ENCODE results near the gene SOHLH1. TPM values are rescaled to one million over a fixed set of nuclear protein-coding genes. Genes with fewer than 3 reads are reported as not detected.

Gene SOHLH1
- polyA plus RNA-seq, 2 of the 4 experiments (the other 2 are of a cell fraction), result not detected

DNA sequence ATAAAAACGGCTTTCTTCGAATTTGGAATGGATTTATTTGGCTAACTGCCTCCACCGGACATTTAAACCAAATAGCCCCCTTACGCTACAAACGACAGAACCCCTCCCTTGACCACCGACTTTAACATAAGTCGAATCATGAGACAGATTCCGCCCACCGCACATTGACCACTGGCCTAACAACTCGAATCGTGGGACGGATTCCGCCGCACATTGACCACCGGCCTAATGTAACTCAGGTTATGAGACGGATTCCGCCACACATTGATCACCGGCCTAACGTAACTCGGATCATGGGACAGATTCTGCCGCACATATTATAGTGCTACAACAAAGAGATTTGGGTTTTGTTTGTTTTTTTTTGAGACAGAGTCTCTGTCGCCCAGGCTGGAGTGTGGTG, 38.9 kb downstream of the SOHLH1 start:
- no peak for TF ChIP-seq HDAC2 (IDR thresholded peaks at IDR 0.05)
- TF ChIP-seq NFE2L2 (conservative IDR thresholded peaks at IDR 0.05; ENCODE audit: low read length), result no peak
- TF ChIP-seq, protein P1, sequence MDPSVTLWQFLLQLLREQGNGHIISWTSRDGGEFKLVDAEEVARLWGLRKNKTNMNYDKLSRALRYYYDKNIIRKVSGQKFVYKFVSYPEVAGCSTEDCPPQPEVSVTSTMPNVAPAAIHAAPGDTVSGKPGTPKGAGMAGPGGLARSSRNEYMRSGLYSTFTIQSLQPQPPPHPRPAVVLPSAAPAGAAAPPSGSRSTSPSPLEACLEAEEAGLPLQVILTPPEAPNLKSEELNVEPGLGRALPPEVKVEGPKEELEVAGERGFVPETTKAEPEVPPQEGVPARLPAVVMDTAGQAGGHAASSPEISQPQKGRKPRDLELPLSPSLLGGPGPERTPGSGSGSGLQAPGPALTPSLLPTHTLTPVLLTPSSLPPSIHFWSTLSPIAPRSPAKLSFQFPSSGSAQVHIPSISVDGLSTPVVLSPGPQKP (IDR thresholded peaks at IDR 0.05; ENCODE audit: low read depth, low read length), result no peak
- TF ChIP-seq TFCP2L1 (CRISPR knock-in tag; IDR thresholded peaks at IDR 0.05), result no peak
- TF ChIP-seq, protein P2, sequence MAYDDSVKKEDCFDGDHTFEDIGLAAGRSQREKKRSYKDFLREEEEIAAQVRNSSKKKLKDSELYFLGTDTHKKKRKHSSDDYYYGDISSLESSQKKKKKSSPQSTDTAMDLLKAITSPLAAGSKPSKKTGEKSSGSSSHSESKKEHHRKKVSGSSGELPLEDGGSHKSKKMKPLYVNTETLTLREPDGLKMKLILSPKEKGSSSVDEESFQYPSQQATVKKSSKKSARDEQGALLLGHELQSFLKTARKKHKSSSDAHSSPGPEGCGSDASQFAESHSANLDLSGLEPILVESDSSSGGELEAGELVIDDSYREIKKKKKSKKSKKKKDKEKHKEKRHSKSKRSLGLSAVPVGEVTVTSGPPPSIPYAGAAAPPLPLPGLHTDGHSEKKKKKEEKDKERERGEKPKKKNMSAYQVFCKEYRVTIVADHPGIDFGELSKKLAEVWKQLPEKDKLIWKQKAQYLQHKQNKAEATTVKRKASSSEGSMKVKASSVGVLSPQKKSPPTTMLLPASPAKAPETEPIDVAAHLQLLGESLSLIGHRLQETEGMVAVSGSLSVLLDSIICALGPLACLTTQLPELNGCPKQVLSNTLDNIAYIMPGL (CRISPR knock-in tag; IDR thresholded peaks at IDR 0.05; ENCODE audit: borderline replicate concordance), result no peak
- no peak for TF ChIP-seq ZFP36 (IDR thresholded peaks at IDR 0.05; ENCODE audit: borderline replicate concordance, partially characterized antibody)
- no peak for TF ChIP-seq CHD2 (IDR thresholded peaks at IDR 0.05; ENCODE audit: low read length, partially characterized antibody)
- no peak for TF ChIP-seq HOXB13 (CRISPR knock-in tag; IDR thresholded peaks at IDR 0.05; ENCODE audit: low read depth)
- whole genome bisulfite sequencing (ENCODE audit: missing lambda C conversion rate), result 79% methylated on average over 22 of the region's 22 CpGs
- FAIRE-seq (no peak), ATAC-seq (no peak), DNase-seq (ENCODE audit: low read depth in 1 of 2, low spot score in 1 of 2) (no peak)
- Histone ChIP-seq H3K4me3 (no peak overlapping the region), H3K4me2 (no peak overlapping the region), H3K27ac (no peak overlapping the region), H3K4me1 (no peaks in the 10 kb centered on the region), H3K9me3 (no peaks in the 10 kb centered on the region)
- CTCF ChIA-PET, result no interaction called here
- POLR2A ChIA-PET, result no interaction called here

DNA sequence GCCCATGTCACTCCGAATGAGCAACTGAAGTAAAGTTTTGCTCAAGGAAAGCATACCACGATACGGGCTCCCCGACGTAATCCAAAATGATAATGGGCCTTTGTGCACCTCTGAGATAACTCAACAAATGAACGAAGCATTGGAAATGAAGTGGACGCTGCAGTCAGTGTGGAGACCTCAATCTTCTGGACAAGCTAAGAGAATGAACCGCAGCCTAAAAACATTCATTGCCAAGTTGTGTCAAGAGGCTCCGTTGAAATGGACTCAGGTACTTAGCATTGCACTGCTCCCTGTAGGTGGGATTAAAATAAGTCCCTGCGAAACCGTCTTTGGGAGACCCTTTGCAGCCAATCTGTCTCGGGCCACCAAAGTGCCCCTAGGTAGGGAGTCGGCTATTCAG, 40.0 kb downstream of the SOHLH1 start:
- no peak for TF ChIP-seq CHD2 (IDR thresholded peaks at IDR 0.05; ENCODE audit: low read length, partially characterized antibody)
- no peak for TF ChIP-seq RNF2 (IDR thresholded peaks at IDR 0.05; ENCODE audit: borderline replicate concordance, low read depth)
- TF ChIP-seq, protein P3, sequence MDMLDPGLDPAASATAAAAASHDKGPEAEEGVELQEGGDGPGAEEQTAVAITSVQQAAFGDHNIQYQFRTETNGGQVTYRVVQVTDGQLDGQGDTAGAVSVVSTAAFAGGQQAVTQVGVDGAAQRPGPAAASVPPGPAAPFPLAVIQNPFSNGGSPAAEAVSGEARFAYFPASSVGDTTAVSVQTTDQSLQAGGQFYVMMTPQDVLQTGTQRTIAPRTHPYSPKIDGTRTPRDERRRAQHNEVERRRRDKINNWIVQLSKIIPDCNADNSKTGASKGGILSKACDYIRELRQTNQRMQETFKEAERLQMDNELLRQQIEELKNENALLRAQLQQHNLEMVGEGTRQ (IDR thresholded peaks at IDR 0.05), result no peak
- no peak for TF ChIP-seq SMC3 (IDR thresholded peaks at IDR 0.05)
- TF ChIP-seq JUNB (IDR thresholded peaks at IDR 0.05), result no peak
- no peak for TF ChIP-seq MYC (IDR thresholded peaks at IDR 0.05; ENCODE audit: borderline replicate concordance, low read length)
- TF ChIP-seq HOXA7 (CRISPR knock-in tag; IDR thresholded peaks at IDR 0.05), result no peak
- TF ChIP-seq CHD4 (IDR thresholded peaks at IDR 0.05; ENCODE audit: borderline replicate concordance), result no peak
- TF ChIP-seq, protein P4, sequence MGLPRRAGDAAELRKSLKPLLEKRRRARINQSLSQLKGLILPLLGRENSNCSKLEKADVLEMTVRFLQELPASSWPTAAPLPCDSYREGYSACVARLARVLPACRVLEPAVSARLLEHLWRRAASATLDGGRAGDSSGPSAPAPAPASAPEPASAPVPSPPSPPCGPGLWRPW (IDR thresholded peaks at IDR 0.05), result no peak
- TF ChIP-seq, protein P5, sequence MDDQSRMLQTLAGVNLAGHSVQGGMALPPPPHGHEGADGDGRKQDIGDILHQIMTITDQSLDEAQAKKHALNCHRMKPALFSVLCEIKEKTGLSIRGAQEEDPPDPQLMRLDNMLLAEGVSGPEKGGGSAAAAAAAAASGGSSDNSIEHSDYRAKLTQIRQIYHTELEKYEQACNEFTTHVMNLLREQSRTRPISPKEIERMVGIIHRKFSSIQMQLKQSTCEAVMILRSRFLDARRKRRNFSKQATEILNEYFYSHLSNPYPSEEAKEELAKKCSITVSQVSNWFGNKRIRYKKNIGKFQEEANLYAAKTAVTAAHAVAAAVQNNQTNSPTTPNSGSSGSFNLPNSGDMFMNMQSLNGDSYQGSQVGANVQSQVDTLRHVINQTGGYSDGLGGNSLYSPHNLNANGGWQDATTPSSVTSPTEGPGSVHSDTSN (IDR thresholded peaks at IDR 0.05), result no peak
- no peak for TF ChIP-seq CEBPB (IDR thresholded peaks at IDR 0.05)
- no peak for TF ChIP-seq MAZ (IDR thresholded peaks at IDR 0.05; ENCODE audit: borderline replicate concordance, low read depth, low read length)
- TF ChIP-seq, protein P1 (IDR thresholded peaks at IDR 0.05; ENCODE audit: low read depth, low read length), result no peak
- TF ChIP-seq, protein P6, sequence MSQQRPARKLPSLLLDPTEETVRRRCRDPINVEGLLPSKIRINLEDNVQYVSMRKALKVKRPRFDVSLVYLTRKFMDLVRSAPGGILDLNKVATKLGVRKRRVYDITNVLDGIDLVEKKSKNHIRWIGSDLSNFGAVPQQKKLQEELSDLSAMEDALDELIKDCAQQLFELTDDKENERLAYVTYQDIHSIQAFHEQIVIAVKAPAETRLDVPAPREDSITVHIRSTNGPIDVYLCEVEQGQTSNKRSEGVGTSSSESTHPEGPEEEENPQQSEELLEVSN (IDR thresholded peaks at IDR 0.05; ENCODE audit: borderline replicate concordance, low read depth), result no peak
- TF ChIP-seq RFX5 (IDR thresholded peaks at IDR 0.05), result no peak
- no peak for TF ChIP-seq ZSCAN20 (CRISPR knock-in tag; IDR thresholded peaks at IDR 0.05)
- no peak for TF ChIP-seq TP53 (CRISPR knock-in tag; IDR thresholded peaks at IDR 0.05)
- TF ChIP-seq, protein P7, sequence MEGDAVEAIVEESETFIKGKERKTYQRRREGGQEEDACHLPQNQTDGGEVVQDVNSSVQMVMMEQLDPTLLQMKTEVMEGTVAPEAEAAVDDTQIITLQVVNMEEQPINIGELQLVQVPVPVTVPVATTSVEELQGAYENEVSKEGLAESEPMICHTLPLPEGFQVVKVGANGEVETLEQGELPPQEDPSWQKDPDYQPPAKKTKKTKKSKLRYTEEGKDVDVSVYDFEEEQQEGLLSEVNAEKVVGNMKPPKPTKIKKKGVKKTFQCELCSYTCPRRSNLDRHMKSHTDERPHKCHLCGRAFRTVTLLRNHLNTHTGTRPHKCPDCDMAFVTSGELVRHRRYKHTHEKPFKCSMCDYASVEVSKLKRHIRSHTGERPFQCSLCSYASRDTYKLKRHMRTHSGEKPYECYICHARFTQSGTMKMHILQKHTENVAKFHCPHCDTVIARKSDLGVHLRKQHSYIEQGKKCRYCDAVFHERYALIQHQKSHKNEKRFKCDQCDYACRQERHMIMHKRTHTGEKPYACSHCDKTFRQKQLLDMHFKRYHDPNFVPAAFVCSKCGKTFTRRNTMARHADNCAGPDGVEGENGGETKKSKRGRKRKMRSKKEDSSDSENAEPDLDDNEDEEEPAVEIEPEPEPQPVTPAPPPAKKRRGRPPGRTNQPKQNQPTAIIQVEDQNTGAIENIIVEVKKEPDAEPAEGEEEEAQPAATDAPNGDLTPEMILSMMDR (IDR thresholded peaks at IDR 0.05), result no peak
- TF ChIP-seq, protein P8, sequence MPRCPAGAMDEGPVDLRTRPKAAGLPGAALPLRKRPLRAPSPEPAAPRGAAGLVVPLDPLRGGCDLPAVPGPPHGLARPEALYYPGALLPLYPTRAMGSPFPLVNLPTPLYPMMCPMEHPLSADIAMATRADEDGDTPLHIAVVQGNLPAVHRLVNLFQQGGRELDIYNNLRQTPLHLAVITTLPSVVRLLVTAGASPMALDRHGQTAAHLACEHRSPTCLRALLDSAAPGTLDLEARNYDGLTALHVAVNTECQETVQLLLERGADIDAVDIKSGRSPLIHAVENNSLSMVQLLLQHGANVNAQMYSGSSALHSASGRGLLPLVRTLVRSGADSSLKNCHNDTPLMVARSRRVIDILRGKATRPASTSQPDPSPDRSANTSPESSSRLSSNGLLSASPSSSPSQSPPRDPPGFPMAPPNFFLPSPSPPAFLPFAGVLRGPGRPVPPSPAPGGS (IDR thresholded peaks at IDR 0.05), result no peak
- TF ChIP-seq NPAS2 (CRISPR knock-in tag; IDR thresholded peaks at IDR 0.05; ENCODE audit: borderline replicate concordance), result no peak
- ChIA-PET POLR2A (no interaction called here), CTCF (no interaction called here)
- FAIRE-seq, result no peak
- H3K27ac ChIP-seq, result no peak overlapping the region
- H3K9me3 ChIP-seq, result 0 out of 3 replicates have a peak, but pooled peaks cover under 1% of the 10 kb centered on the region
- ATAC-seq, result no peak
- WGBS (ENCODE audit: missing lambda C conversion rate), result 62% methylated on average over 13 of the region's 13 CpGs
- no peak overlapping the region for H3K4me3 ChIP-seq
- DNase-seq (ENCODE audit: low read depth in 1 of 2, low spot score in 1 of 2), result no peak
- no peaks in the 10 kb centered on the region for H3K4me1 ChIP-seq
- no peak overlapping the region for H3K4me2 ChIP-seq

Data from A549 (cell line).